GM21423 (cell line): ENCODE results near the gene PBX1.

ENCODE experiments used
- ATAC-seq: cut with Tn5 transposase; IDR thresholded peaks from one replicate; pipeline ENCODE4 v1.9.1; 2021; ENCODE audit warnings: mild to moderate bottlenecking, moderate library complexity; ENCODE audit not compliant: unreplicated experiment

PBX1 gene

DNA sequence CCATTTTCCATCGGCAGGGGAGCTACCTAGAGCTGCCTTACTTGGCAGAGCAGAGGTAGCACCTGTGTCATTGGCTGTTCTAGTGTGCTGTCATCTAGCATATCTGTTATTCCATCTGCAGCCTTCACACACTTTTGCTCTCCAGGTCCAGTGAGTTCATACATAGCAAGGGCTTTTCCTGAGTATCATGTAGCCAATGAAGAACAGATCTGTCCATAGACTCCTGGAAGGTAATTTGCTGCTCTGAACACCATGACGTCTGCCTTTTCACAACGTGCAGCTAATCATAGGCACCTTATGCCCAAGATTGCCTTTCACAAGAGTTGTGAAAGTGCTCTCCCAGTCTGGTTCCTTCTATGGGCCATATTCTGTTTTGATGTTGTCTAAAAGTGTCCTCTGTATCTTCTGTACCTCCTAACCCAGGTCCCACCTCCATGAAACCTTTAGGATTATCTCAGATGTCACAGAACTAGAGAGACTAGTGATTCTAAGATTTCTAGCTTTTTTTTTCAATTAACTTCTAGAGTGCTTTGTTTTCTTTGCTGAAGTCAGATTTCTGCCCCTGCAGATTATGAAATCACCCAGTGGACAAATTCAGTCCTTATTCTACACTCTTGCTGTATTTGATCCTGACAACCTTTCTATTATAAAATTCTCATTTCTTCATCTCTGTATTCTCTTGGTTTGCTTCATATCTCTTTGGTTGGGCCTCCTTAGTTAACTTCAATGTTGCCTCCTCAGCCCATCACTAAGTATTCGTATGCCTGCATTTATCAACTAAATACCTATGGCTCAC, 134.8 kb downstream of the PBX1 start:
- no peak for ATAC-seq

DNA sequence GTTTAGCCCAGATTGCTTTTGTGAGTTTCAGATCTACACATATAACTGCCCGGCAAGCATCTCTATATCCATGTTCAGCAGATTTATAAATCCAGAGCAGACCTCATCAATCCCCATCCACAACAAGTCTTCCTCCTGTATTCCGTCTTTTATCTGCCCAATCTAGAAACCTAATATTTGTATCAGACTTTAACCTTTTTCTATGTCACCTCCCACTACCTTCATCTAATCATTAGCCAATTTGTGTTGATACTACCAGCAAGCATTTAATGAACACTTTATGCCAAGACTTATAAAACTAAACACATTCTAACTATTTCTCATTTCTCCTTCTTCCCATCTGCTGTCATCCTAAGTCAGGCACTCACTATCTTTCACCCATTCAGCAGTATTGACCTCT, 135.5 kb downstream of the PBX1 start:
- no peak for ATAC-seq

DNA sequence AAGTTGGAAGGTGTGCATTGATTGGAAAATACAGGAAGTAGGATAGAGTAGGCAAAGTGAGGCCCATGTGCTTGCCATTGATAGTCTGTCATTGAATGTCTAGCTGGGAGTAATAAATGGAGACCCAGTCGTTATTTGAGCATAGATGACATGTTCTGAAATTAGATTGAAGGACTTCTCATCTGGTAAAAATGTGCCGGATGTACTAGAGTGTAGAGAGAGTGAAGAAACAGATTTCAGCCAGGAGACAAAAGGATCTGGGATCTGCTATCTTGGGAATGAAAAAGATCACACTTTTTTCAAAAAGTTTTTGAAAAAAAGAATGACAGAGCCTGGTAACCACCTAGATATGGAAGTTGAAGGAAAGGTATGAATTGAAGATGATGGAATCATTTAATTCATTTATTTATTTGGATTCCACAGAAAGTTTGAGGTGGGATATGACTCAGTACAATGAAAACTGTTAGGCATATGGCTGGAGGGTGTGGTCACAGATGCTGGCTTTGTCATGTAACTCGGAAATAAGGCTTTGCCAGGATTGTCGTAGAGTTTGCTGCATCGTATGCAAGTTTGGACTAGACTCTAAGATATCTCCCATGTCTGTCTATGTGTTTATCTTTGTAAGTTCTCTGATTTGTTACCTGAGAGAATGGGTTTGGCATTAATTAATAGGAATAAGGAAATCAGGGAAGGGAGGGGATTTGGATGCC, 137.1 kb downstream of the PBX1 start:
- no peak for ATAC-seq

DNA sequence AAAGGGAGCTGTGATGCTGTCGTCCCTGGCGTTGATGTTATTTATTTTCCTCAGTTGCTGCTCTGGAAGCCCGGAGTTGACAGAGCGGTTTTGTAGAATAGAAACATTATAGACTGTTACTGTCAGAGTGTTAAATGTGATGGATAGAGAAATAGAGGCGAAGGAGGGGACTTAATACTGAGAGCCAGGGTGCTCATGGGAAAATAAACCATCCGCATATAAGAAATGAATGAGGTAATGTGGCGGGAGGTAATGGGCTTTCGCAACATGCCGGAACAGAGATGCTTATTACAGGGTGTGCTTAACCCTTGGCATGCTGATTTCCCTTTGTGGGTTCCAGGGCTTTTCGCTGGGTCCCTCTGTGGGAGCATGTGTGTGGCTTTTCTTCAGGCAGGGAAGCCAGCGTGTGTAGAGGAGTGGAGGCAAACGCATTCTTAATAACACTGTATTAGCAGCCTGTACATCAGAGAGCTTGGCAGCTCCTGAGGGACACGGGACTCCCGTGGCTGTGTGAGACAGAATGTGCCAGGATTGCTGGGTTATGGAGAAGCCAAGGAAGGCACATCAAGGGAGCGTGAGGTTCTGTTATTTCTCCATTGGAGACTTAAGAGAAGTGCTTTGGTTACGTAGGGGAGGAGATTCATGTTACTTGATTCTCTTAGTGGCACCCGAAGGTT, 141.0 kb downstream of the PBX1 start:
- ATAC-seq = no peak

DNA sequence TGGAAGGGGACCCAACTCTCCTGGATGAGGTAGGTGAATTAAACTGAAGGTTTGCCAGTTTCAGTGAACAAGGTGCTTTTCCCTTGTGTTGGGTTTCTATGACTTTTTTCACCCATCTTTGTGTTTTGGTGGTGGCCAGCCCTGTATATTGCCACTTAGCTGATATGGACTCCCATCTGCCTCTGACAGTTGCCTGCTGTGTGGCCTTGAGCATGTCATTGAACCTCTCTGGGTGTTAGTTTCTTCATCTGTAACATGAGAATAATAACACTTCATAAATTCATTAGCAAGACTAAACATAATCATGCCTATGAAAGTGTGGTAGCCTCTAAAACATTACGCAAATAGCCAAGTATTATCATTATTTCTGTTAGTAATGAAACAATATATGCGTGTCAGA, 141.7 kb downstream of the PBX1 start:
- no peak for ATAC-seq

DNA sequence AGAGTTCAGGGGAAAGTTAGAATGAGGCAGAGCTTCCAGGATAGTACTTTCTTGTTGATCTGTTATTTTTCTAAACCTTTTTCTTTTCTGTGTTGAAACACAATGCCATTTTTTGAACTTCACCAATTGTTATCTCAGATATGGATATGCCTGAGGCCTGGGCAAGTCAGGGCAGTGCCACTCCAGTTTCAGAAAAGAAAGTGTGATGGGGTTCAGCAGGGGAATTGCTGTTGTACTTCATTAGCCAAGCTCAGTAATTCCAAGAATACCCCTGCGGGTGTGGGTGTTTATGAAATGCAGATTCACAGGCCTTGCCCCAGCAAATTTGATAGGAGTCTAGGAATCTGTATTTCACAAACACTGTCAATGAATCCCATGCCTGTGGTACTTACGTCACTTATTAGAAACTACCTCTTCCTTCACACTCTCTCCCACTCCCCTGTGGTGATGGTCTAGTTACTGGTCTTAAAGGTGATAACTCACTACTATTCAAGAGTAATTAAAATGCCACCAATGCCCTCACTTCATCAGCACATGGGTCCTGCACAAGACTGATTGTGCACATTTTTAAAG, 142.3 kb downstream of the PBX1 start:
- no peak for ATAC-seq

DNA sequence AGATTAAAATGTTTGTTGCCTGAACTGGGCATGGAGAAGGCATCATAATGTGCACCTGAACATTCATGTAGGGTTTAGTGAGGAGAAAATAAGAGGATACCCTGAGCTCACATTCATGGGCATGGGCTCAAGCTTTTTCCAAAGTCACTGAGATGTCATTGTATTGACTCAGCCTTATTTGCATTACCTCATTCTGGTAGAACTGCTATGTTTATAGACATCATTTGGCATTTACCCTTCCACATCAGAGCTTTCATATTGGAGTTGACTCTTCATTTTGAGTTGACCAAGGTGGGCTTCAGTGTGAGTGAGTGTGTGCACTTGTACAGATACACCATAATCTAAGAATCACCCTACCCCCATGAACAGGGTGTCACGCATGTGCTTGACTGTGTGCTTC, 143.2 kb downstream of the PBX1 start:
- ATAC-seq = no peak

DNA sequence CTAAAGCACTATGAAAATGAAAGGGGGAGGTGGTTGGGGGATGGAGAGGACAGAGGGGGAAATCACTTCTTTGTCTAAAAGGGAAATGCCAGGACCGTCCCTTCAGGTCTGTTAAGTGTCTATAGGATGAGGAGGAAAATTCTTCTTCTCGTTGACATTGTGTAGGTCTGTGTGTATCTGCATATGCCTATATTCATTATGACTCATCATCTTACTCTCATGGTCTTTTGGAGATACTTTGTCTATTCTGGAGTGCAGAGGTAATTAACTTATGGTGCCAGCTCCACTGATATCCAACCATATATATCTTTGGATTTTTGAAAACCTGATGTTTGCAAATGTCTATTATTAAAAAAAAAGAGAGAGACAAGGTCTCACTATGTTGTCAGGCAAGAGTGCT, 143.7 kb downstream of the PBX1 start:
- no peak for ATAC-seq

DNA sequence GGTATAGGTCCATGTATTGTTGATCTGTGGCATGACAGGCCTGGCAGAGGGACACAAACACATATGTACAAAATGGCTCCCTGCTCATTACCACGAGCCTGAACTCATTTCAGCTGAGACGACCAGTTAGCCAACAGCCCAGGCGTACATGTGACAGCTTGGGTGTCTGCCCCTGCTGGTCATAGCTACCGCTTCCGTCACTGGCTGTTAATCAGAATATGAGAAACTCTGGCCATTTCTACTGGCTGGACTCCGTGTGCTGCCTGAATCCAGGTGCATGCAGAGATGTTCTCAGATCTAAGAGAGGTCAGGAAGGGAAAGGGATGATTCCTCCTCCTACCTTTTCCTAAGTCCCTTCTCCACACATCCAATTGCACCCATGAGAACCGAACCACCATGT, 144.5 kb downstream of the PBX1 start:
- ATAC-seq = no peak

DNA sequence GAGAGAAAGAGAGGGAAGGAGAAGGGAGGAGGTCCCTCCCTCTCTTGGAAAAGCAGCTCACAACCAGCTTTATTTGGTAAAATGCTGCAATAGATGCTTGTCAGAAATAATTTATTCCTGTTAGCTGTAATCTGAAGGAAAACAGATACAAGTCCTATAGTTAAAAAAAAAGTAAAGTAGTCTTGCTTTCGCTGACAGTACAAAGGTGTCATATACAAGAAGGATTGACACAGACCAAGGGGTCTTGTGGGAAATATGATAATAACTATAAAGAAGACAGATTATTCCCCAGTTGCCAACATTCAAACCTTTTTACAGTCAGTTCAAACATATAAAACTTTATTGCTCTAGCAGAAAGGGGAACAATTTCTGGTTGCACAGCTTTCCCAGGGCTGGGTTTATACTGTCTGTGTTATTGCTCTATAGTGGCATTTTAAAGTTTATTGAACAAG, 145.0 kb downstream of the PBX1 start:
- ATAC-seq = no peak

DNA sequence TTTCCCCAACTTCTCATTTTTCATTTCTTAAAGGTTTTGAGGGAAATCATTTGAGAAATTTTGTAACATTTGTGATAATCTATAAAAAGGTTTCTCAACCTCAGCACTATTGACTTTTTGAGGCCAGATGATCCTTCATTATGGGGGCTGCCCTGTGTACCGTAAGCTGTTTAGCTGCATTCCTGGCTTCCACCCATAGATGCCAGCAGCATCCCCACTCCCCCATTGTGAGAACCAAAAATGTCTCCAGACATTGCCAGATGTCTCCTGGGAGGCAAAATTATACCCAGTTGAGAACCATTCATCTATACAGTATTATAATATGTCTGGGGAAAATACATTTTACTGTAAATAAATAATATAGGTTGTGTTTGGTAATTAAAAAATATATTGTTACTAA, 146.0 kb downstream of the PBX1 start:
- ATAC-seq = no peak

DNA sequence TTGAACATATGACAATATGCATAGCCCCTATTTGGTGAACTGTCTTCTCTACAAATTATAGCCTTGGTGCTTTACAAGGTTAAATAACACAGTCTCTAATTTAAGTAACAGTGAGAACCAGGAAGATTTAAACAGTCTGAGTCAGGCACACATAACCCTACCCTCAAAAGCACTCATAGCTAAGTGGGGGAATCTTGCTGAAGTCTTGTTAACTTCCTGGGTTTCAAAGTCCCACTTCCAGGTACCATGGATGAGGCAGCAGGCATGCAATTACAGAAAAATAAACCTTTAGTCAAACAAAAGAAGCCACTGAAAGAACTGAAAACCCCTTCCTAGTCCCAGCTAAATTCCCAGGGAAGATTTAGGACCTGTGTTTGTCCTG, 147.6 kb downstream of the PBX1 start:
- no peak for ATAC-seq

DNA sequence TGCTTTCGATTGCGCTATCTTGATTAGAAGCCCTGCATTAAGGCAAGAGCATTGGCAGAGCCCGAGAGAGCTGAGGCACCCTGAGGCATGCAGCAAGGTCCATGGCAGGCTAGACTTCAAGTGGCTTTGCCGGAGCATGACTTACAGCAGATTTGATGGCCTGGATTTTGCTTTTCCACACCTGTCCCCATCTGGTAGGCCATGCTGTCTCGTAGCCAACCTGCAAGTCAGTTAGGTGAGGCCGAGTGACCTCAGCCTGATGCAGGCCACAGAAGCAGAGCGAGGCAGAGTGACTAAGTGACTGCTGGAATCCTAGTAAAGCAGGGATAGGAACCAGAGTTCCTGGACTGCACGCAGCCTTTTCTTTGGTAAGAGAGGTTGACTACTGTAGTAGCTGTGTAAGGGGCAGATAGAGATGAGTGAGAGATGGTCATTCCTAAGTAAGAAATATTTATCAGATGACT, 148.9 kb downstream of the PBX1 start:
- no peak for ATAC-seq

DNA sequence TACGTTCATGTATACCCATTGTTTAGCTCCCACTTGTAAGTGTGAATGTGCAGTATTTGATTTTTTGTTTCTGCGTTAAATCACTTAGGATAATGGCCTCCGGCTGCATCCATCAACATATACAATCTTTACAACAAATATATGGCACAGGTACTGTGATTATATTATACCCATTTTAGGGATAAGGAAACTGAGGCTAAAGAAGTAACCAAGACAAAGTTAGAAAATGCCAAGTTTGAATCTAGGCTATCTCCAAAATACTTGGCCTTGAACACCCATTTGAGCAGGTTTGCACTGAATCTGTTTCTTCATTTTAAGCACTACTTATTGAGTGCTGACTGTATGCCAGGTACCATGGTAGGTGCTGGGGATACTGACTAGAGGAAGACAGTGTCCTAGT, 149.6 kb downstream of the PBX1 start:
- no peak for ATAC-seq

DNA sequence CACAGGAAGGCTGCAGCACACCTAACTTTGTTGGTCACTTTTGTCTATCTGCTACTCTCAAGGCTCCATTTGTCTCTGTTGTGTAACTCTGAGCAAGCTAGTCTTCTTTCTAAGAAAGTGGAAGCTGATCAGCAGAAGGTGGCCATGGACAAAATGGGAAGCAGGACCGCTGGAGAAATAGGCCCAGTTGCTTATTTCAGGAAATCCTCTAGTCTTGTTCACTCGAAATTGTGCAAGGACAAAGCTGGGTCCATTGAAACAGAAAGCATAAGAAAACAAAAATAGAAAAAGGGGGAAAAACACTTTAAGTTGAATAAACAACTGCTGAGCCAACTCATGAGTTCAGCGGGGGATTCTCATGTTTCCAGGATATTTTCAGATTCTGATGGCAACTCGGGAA, 150.1 kb downstream of the PBX1 start:
- ATAC-seq = no peak

DNA sequence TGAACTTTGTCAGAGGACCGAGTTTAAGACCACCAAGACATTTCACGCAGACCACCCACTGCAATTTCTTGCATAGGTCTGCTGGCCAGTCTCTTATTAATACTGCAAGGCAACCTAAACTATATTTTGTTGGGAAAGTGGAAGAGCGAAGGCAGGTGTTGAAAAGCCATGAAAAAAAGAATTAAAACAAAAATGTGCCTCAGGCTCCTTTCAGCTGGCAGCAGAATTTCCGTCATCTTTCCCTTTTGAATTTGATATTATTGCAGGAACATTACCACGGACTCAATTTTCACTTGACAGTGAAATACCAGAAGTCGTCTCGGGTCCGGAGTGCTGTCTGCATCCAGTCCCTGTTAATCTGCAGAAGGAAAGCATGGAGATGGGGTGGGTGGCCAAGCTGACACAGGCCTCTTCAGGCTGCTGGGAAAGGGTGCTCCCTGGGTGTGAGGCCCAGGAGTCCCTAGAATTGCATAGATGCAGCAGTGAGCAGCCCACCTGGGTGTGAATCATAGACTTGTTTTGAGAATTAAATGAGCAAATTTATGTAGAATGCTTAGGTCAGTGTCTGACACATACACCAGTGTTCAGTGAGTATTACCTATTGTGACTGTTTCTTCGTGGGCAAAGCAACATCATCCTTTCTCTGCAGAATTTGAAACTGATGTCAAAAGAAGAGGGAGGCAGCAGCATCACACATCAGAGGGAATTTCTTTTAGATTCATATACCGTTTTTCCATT, 150.7 kb downstream of the PBX1 start:
- no peak for ATAC-seq

DNA sequence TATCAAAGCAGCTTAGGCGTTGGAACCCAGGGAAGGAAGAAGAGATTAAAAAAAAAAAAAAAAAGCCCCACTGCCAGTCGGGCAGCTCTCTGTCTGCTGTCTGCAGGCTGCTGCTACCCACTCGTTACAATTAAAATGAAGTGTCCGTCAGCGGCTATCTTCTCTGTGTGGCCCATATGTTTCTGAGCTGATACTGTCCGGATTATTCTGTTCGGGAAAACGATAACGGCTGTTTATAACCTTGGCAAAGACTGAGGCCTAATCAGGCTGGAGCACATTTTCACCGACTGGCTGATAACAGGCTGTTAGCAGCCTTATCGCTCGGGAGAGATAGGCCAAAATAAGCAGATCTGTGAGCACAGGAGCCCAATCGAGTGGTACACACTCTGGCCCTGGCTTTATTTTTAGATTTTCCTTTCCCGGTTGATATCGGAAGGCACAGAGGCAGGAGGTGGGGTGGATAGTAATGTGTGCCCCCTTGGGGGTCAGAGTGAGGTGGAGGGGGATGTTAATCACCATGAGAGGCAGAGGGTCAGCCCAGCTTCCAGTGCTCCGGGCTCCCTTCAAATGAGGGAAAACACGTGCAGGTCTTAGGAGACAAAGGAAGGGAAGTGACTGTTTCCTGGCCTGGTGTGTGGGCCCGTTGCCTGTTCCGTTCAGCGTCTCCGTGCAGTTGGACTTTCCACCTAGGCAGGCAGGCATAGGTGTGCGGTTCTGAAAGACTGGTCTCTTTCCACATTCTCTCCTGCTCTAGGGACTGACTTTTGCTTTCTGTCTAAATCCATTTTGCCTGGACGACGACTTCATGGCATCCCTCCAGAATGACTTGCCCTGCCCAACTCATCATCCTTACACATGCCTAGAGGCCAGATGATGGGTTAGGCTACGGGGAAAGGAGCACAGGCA, 153.4 kb downstream of the PBX1 start:
- no peak for ATAC-seq

DNA sequence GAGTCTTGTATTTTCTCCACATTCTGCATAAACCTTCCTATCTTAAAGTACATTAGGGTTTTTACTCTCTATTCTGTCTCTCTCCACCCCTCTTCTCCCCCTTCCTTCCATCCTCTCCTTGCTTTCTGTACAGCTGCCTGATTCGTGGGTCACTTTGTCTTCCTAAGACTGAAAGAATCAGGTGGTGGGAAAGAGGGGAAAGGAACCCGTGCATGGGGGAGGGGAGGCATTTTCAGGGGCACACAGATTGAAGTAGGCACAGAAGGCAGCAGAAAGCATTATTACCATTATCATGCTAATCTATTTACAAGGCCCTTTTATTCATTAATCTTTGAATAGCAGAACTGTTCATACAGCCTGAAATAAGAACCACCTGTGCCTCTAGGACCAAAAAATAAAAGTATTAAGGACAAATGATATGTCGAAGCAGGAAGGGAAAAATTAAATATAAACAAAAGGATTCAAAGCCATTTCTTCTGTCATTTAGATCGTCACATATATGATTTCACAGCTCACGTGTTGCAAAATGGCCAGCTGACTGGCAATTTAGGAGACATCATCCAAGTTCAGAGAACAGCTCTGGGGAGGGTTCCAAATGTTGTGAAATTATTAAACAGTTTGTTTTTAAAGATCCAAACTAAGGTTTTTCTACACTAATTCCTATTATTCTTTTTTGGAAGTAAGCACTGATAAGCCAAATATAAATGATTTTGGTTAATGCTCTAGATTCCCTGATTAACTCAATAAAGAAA, 154.6 kb downstream of the PBX1 start:
- no peak for ATAC-seq
